ENCODE measurements around the gene SCN2B.
"Not testable (repeated sequence)": the region's sequence is repeated elsewhere in the genome, so short reads cannot be mapped to it uniquely, and the experiment has no call there.

SCN2B gene

GRCh38 chr11:118205606-118206378, 29.4 kb upstream of the SCN2B start:
- no peak for DNase-seq

DNA sequence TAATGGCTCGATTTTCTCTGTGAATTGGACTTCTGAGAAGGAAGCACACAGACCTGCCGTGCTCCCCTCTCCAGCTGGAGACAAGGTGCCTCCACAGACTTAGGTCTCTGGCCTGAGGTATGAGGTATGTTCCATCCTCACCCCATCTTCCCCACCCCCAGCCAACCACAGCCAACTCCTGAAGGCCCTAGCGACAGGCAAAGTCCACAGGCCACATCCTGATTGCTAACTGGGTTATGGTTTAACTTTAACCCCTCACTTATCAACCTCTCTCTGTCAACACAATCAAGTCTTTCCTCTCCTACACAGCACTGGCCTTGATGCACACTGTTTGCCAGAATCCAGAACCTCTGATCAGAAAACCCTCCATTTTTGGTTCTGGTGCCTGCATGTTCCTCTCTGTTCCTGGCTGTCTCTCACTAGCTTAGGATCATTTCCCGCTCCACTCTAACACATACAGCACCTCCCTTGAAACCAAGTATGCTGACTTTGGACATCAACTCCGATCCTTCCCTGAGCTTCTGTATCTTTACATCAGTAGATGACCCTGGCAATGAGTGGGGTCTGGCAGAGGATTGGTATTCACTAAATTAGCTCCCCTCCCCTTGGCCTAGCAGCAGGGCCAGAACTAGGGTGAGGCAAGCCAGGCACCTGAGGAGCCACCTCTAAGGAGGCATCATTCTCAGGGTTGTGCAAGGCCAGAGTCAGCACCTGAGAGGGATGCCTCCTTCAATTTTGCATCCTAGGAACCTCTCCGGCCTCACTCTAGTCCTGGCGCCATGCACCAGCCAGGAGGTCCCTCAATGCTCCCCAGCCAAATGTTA, 26.4 kb upstream of the SCN2B start:
- no peak for DNase-seq

GRCh38 chr11:118201966-118202365, 25.5 kb upstream of the SCN2B start:
- DNase-seq, result no peak

- no peak for DNase-seq
Measured at GRCh38 chr11:118200901-118201680, 24.7 kb upstream of the SCN2B start.

GRCh38 chr11:118200497-118200896, 24.1 kb upstream of the SCN2B start:
- DNase-seq, result no peak

DNA sequence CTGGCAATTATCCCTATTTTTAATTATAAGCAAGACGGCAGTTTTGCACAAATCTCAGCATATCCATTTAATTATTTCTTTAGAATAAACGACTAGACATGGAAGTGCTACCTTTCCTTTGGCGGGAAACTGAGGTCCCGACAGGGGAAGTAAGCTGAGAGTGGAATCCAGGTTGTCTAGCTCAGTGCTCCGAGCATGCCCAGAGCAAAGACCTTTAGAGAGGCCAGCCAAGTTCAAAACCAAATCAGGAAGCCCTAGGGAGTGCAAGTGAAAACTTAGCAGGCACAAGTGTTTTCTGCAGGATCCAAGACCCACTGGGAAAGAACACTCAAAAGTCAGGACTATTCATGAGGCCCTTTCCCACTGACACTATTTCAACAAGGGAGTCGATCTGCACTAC, 22.7 kb upstream of the SCN2B start:
- no peak for DNase-seq

DNA sequence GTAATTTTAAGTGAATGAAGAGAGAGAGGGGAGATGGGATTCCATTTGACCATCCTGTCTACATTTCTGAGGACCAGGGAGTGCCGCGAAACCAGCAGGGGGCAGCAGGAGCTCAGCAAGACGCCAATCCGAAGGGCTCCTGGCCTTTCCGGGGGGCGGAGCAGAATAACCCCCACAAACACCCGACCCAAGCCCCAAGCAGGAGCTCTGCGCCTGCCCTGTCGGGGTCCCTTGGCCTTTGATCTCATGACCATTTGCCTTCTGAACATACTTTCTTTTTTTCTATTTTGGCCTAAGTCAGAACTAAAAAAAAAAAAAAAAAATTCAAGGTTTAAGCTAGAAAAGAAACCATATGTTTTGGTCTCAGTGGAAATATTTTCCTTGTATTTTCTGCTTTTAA, 21.9 kb upstream of the SCN2B start:
- DNase-seq, result peak; percentile 34

DNA sequence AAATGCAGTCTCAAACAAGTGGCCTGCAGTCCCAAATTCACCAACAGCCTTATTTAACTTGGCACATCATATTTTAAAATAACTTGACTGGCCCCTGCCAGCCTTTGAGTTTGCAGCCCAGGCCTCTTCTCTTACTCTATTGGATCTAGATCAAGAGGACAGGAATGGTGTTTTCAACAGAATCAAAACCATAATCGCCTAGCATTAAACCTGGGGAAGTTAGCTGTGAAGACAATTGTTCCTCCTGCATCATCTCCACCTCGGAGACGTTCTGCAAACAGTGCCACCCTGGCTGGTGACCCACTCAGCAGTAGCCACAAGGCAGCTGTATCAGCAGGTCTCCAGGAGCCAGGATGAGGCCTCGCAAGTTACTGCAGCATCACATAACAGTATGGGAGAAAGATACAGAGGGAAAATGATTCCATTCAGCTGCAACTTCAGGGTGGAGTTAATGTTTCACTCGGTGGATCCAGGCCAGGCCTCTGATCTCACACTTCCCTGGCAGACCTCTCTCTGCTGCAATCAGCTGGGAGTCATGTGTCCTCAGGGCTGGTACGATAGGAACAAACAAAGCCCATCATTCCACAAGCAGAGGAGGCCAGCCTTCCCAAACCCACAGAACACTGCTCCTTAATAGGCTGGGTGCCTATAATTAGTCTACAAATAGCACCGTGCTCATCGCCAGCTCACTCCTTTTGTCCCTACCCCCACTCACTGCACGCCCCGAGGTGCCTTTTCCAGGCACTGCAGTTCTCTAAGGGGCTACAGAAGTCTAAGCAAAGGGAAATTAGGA, 18.6 kb upstream of the SCN2B start:
- peak; percentile 16 for DNase-seq

GRCh38 chr11:118193910-118194566, 17.6 kb upstream of the SCN2B start:
- no peak for DNase-seq

DNA sequence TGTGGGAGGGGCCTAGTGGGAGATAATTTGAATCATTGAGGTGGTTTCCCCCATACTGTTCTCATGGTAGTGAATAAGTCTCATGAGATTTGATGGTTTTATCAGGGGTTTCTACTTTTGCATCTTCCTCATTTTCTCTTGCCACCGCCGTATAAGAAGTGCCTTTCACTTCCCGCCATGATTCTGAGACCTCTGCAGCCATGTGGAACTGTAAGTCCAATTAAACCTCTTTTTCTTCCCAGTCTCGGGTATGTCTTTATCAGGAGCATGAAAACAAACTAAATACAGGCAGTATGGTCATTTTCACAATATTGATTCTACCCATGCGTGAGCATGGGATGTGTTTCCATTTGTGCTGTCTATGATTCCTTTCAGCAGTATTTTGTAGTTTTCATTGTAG, 16.4 kb upstream of the SCN2B start:
- DNase-seq, result not testable (repeated sequence)

DNA sequence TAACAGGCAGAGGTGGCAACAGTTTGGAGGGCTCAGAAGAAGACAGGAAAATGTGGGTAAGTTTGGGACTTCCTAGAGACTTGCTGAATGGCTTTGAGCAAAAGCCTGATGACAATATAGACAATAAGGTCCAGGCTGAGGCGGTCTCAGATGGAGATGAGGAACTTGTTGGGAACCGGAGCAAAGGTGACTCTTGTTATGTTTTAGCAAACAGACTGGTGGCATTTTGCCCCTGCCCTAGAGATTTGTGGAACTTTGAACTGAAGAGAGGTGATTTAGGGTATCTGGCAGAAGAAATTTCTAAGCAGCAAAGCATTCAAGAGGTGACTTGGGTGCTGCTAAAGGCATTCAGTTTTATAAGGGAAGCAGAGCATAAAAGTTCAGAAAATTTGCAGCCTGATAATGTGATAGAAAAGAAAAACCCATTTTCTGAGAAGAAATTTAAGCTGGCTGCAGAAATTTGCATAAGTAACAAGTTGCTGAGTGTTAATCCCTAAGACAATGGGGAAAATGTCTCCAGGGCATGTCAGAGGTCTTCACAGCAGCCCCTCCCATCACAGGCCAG, 14.6 kb upstream of the SCN2B start:
- DNase-seq, result not testable (repeated sequence)

DNA sequence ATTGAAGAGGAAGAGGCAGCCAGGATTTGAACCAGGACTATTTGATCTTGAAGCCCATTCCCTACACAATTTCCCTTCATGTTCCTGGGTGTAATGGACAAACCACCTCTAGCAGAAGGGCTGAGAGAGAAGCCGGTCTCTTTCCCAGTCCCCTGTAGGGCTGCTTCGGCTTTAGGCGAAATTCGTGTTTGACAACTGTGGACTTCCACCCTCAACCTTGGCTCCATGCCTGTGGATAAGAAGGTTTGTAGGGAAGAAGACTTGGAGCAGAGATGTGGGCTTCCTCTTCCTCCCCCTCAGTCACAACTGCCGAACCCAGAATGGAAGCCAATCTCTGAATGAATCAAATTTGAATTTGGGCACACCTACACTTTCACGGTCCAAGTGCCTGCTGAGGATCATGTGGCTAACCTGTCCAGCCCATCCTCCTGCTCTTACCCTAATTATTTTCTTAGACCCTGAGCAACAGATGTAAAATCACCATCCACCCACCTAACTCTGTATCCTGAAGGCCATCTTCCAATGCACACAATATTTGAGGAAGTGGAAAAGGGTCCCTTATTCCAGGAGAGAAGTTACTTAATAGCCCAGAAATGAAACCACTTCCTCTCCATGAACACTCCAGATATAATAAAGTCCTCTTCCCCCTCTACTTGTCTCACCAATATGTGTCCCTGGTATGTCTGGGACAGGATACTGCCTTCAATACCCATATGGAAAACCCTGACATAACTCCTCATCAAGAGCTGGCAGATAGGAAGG, 10.1 kb upstream of the SCN2B start:
- no peak for DNase-seq

DNA sequence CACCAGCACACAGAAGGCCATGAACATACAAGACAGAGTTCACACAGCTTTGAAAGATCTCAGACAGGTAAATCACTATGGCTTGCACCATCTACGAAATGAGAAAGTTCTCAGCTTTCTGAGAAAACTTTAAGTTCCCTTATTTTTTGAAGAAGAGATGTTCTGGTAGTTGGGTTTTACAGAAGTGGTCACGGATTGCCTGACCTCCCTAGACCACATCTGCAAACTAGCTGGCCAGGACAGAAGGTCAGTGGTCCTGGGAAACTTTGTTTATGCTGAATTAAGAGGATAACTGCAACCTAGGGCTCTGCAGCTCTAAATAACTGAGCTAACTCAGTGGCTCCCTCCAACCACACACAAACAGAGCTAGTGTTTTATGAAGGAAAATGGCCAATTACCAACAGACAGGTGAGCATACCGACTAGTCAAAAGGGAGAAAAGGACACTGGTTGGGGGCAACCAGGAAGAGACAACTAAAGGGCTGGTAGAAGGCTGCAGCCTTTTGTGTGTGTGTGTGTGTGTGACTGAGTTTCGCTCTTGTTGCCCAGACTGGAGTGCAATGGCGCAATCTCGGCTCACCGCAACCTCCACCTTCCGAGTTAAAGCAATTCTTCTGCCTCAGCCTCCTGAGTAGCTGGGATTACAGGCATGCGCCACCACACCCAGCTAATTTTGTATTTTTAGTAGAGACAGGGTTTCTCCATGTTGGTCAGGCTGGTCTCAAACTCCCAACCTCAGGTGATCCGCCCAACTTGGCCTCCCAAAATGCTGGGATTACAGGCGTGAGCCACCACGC, 8.5 kb upstream of the SCN2B start:
- DNase-seq, result no peak

- DNase-seq, result not testable (repeated sequence)
Measured at GRCh38 chr11:118183691-118184090, 7.3 kb upstream of the SCN2B start.

- DNase-seq, result no peak
Measured at GRCh38 chr11:118180300-118180703, 3.9 kb upstream of the SCN2B start.

DNA sequence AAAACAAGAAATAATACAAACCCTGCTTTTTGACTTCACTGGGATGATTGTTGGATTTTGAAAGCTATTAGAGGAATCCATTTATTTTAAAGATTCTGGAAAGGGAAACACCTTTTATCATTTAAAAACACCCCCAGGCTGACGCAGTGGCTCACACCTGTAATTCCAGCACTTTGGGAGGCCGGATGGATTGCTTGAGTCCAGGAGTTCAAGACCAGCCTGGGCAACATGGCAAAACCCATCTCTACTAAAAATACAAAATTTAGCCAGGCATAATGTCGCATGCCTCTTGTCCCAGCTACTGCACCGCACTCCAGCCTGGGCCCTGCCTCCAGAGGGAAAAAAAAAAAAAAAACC, 317 bp upstream of the SCN2B start:
- DNase-seq, result no peak

GRCh38 chr11:118175031-118175992, 1.1 kb downstream of the SCN2B start:
- DNase-seq, result no peak

DNA sequence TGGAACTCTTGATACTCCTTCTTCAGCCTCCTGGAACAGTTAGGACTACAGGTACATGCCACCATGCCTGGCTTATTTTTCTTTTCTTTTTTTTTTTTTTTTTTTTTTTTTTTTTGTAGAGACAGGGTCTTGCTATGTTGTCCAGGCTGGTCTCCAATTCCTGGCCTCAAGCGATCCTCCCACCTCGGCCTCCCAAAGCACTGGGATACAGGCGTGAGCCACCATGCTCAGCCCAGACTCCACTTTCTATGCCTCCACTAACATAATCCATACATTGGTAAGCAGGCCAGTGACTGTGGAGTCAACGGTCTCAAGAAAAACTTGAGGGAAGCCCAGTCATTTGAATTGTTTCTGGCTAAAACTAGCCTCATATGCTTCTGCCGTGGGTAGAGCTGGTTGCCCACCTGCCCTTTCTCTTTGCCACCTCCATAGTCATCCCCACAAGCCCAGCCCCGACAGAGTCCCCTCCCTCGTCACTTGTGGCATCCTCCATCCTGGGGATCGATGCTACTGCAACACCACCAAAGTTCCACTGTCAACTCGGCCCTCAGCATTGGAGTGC, 2.4 kb downstream of the SCN2B start:
- no peak for DNase-seq

- DNase-seq, result no peak
Measured at GRCh38 chr11:118172356-118172755, 4.1 kb downstream of the SCN2B start.
